Natural killer cell (primary cell): ENCODE measurements around the gene CLDN10. TPM values are rescaled to one million over a fixed set of nuclear protein-coding genes. Genes with fewer than 3 reads are reported as not detected.

Source experiments
- ATAC-seq, 3 donors: fragments of 150-1000 bp in 2 of 3; fragments of 200-7000 bp in 1 of 3; cut with Tn5 transposase; 1 replicate in 1 of 3; 2 replicates in 2 of 3; pipeline ENCODE4 v1.10.0; 2021; ENCODE audit warnings: mild to moderate bottlenecking in 2 of 3, moderate library complexity in 2 of 3
- DNase-seq, 2 donors: peaks; one replicate each; pipeline versions ENCODE4 v3.0.0 to v3.0.0-alpha.2; 2013 to 2021; ENCODE audit warnings: mixed read lengths in 1 of 2
- H3K27ac ChIP-seq: one replicate; pipeline ENCODE4 v1.5.1; 2013; ENCODE audit warnings: mild to moderate bottlenecking, low read length
- H3K27me3 ChIP-seq: one replicate; pipeline ENCODE4 v1.6.1; 2013; ENCODE audit warnings: low read length; ENCODE audit not compliant: control insufficient read depth, insufficient read depth
- H3K36me3 ChIP-seq: one replicate; pipeline ENCODE4 v1.6.1; 2013; ENCODE audit warnings: low read length; ENCODE audit not compliant: control insufficient read depth, insufficient read depth
- H3K4me1 ChIP-seq: one replicate; pipeline ENCODE4 v1.6.1; 2013; ENCODE audit warnings: low read length; ENCODE audit not compliant: control insufficient read depth, insufficient read depth
- H3K4me3 ChIP-seq: one replicate; pipeline ENCODE4 v1.5.1; 2013; ENCODE audit warnings: low read length
- H3K9me3 ChIP-seq: one replicate; pipeline ENCODE4 v1.6.1; 2013; ENCODE audit warnings: low read length; ENCODE audit not compliant: control insufficient read depth, insufficient read depth
- H3K27ac Mint-ChIP-seq, 2 donors: one replicate each; pipeline ENCODE4 v1.8.0; 2022; ENCODE audit warnings: mild to moderate bottlenecking in 2 of 2, mixed read lengths in 2 of 2, moderate library complexity in 1 of 2
- H3K27me3 Mint-ChIP-seq, 2 donors: one replicate each; pipeline ENCODE4 v1.8.0; 2022; ENCODE audit warnings: low read depth in 2 of 2, mixed read lengths in 2 of 2
- H3K36me3 Mint-ChIP-seq: one replicate; pipeline ENCODE4 v1.8.0; 2022; ENCODE audit warnings: mixed read lengths
- H3K4me1 Mint-ChIP-seq, 2 donors: one replicate each; pipeline ENCODE4 v1.8.0; 2022; ENCODE audit warnings: mixed read lengths in 2 of 2
- H3K4me3 Mint-ChIP-seq: one replicate; pipeline ENCODE4 v1.8.0; 2022; ENCODE audit warnings: mild to moderate bottlenecking, moderate library complexity, mixed read lengths
- H3K9me3 Mint-ChIP-seq, 2 donors: one replicate each; pipeline ENCODE4 v1.8.0; 2022; ENCODE audit warnings: mixed read lengths in 2 of 2
- CTCF ChIP-seq: fragments of 200-600 bp; IDR thresholded peaks from one replicate; pipeline ENCODE4 v1.8.0; 2022; ENCODE audit warnings: antibody characterized with exemption
- WGBS: methylation state at CpG from one replicate; pipeline ENCODE4 v1.1.7; 2013; ENCODE audit warnings: missing lambda C conversion rate; ENCODE audit not compliant: insufficient coverage; 5-methylcytosine and 5-hydroxymethylcytosine counted together
- intact Hi-C: fragments of 100-400 bp; cut with micrococcal nuclease; formaldehyde crosslinking; loops from one replicate; pipeline ENCODE4 v1.14.2; 2022
- total RNA-seq, 4 donors: library from RNA; stranded (reverse); fragments of 120-200 nt in 1 of 4; gene quantifications; one replicate each; pipeline versions ENCODE4 v1.2.3 to v1.2.4, GENCODE V29; 2013 to 2022

CLDN10 gene
- total RNA-seq, 3 donors from 2014 or later (not counting 1 experiment from before 2014, with no cell fraction given) = not detected

- H3K36me3 ChIP-seq = no peaks in the 10 kb centered on the region
- H3K36me3 Mint-ChIP-seq = no peaks in the 10 kb centered on the region
- H3K9me3 ChIP-seq = no peaks in the 10 kb centered on the region
- no peak overlapping the region for H3K4me3 Mint-ChIP-seq
- H3K4me1 ChIP-seq = no peaks in the 10 kb centered on the region
- H3K27ac ChIP-seq = no peak overlapping the region
- intact Hi-C loops = no loop called here
- 96% methylated on average over 2 of the region's 2 CpGs for WGBS
- TF ChIP-seq CTCF = no peak
- no peak overlapping the region for H3K27ac Mint-ChIP-seq
- ATAC-seq (no peak), DNase-seq (no peak)
- no peak overlapping the region for H3K4me3 ChIP-seq
- H3K4me1 Mint-ChIP-seq = no peaks in the 10 kb centered on the region
- H3K27me3 ChIP-seq = no peaks in the 10 kb centered on the region
- H3K27me3 Mint-ChIP-seq = peaks cover 5 to 13% of the 10 kb centered on the region in 2 donors
- H3K9me3 Mint-ChIP-seq = peaks cover 0 to 2% of the 10 kb centered on the region in 2 donors
These were observed 15.6 kb downstream of the CLDN10 start for GRCh38 chr13:95568131-95568530.

- H3K36me3 ChIP-seq = no peaks in the 10 kb centered on the region
- no peak overlapping the region for H3K27ac Mint-ChIP-seq
- H3K4me1 Mint-ChIP-seq = no peaks in the 10 kb centered on the region
- H3K4me1 ChIP-seq = no peaks in the 10 kb centered on the region
- no peak for DNase-seq
- H3K27me3 ChIP-seq = no peaks in the 10 kb centered on the region
- ATAC-seq = no peak
- intact Hi-C loops = no loop called here
- no peak overlapping the region for H3K4me3 Mint-ChIP-seq
- 75% methylated on average over 3 of the region's 5 CpGs for WGBS
- H3K27ac ChIP-seq = no peak overlapping the region
- peaks cover 5 to 10% of the 10 kb centered on the region in 2 donors for H3K27me3 Mint-ChIP-seq
- peaks cover 0 to 2% of the 10 kb centered on the region in 2 donors for H3K9me3 Mint-ChIP-seq
- no peaks in the 10 kb centered on the region for H3K36me3 Mint-ChIP-seq
- H3K4me3 ChIP-seq = no peak overlapping the region
- TF ChIP-seq CTCF = no peak
- no peaks in the 10 kb centered on the region for H3K9me3 ChIP-seq
These were observed 17.5 kb downstream of the CLDN10 start for GRCh38 chr13:95570016-95570415.

- H3K27ac Mint-ChIP-seq = no peak overlapping the region
- H3K36me3 Mint-ChIP-seq = no peaks in the 10 kb centered on the region
- Histone ChIP-seq H3K27me3 (no peaks in the 10 kb centered on the region), H3K4me3 (no peak overlapping the region), H3K4me1 (no peaks in the 10 kb centered on the region), H3K36me3 (no peaks in the 10 kb centered on the region), H3K27ac (no peak overlapping the region), H3K9me3 (no peaks in the 10 kb centered on the region)
- no peaks in the 10 kb centered on the region for H3K4me1 Mint-ChIP-seq
- intact Hi-C loops = no loop called here
- no peak overlapping the region for H3K4me3 Mint-ChIP-seq
- TF ChIP-seq CTCF = no peak
- ATAC-seq = no peak
- no peak for DNase-seq
- no peaks in the 10 kb centered on the region for H3K9me3 Mint-ChIP-seq
- H3K27me3 Mint-ChIP-seq = peaks cover 2 to 6% of the 10 kb centered on the region in 2 donors
- WGBS = 89% methylated on average over 6 of the region's 6 CpGs
These were observed 19.4 kb downstream of the CLDN10 start for GRCh38 chr13:95571941-95572340.

- H3K4me3 ChIP-seq = no peak overlapping the region
- Mint-ChIP-seq H3K4me3 (no peak overlapping the region), H3K4me1 (no peaks in the 10 kb centered on the region), H3K27me3 (peaks cover 0 to 6% of the 10 kb centered on the region in 2 donors), H3K27ac (no peak overlapping the region), H3K36me3 (no peaks in the 10 kb centered on the region), H3K9me3 (no peaks in the 10 kb centered on the region)
- H3K9me3 ChIP-seq = no peaks in the 10 kb centered on the region
- H3K27ac ChIP-seq = no peak overlapping the region
- H3K36me3 ChIP-seq = no peaks in the 10 kb centered on the region
- intact Hi-C loops = no loop called here
- no peak for TF ChIP-seq CTCF
- 89% methylated on average over 2 of the region's 4 CpGs for WGBS
- DNase-seq = no peak
- H3K27me3 ChIP-seq = no peaks in the 10 kb centered on the region
- no peak for ATAC-seq
- H3K4me1 ChIP-seq = no peaks in the 10 kb centered on the region
These were observed 20.7 kb downstream of the CLDN10 start for GRCh38 chr13:95573221-95573620.
